HG02885 (cell line): ENCODE data around the gene TTC39C.
"Not testable (repeated sequence)": the region's sequence is repeated elsewhere in the genome, so short reads cannot be mapped to it uniquely, and the experiment has no call there.

Source experiments
- ATAC-seq: cut with Tn5 transposase; IDR thresholded peaks from one replicate; pipeline ENCODE4 v1.9.1; 2021; ENCODE audit warnings: mild to moderate bottlenecking; ENCODE audit not compliant: unreplicated experiment, poor library complexity

TTC39C gene

DNA sequence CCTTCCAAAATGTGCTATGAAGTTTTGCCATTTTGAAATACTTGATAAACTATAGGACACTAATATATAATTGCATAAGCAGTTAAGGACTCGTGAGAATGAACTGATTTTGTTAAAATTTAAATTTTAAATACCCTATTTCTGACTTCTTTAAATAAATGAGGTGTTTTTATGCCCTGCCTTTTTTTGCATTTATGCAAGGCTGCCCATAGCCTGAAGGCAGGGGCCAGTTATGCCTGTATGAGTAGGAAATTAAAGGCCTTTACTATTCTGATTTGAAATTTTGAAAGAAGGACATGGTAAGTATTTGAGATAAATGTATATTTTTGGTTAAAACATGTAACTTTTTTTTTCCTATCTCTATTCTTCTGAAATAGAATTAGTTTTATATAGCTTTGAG lies 33.7 kb downstream of the TTC39C start:
- ATAC-seq: no peak

- no peak for ATAC-seq
Measured at GRCh38 chr18:24049142-24049541, 34.6 kb downstream of the TTC39C start.

DNA sequence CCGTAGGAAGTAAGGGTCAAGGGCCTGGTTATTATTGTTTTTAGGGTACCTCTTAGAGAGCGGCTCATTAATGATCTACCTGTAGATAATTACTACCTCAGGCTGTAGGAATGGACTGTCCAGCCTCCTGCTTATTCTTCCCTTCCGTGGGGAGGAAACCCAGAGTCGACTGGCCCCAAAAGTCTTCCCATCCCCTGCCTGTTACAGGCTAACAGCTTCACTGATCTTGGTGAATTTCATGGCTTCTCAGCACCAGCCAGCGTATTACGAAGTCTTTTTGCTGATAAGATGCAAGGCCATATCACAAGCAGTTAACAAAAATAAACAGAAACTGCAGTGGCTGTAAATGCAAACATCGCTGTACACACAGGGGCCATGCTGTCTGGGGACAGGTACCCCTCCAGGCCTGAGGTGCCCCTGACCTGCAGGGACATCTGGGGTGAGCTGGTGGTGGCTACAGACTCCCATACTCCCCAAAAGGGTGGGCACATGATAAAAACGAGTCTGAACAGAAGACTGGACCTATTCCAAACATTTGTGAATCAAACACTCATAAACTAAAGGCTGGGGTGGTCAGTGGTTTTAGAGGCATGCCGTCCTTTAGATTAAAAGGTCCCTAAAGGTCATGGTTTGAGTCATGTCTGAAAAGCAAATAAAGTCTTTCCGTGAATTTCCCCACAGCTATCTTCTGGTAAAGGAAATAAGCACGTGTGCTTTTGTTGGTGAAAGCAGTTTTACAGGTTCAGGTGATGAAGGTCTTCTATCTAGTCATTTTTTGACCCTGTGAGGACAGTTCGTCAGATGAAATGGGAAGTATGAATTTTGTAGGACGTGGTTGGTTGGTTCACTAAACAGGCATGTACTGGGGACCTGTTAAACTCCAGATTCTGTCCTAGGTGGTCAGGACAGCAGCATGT lies 36.7 kb downstream of the TTC39C start:
- ATAC-seq: no peak

- ATAC-seq: no peak
Measured at GRCh38 chr18:24052053-24052452, 37.5 kb downstream of the TTC39C start.

GRCh38 chr18:24053211-24053610 lies 38.7 kb downstream of the TTC39C start:
- ATAC-seq: no peak

GRCh38 chr18:24054130-24054529 lies 39.6 kb downstream of the TTC39C start:
- no peak for ATAC-seq

GRCh38 chr18:24055009-24055804 lies 40.7 kb downstream of the TTC39C start:
- ATAC-seq: peak; percentile 68

- ATAC-seq: no peak
Measured at GRCh38 chr18:24055878-24056277, 41.3 kb downstream of the TTC39C start.

- ATAC-seq: no peak
Measured at GRCh38 chr18:24056506-24056905, 42.0 kb downstream of the TTC39C start.

DNA sequence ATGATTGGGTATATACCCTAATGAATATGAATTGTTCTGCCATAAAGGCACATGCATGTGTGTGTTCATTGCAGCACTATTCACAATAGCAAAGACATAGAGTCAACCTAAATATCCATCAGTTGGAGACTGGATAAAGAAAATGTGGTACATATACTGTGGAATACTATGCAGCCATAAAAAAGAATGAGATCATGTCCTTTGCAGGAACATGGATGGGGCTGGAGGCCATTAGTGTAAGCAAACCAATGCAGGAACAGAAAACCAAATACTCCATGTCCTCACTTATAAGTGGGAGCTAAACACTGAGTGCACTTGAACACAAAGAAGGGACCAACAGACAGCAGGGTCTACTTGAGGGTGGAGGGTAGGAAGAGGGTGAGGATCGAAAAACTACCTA lies 43.2 kb downstream of the TTC39C start:
- no peak for ATAC-seq

DNA sequence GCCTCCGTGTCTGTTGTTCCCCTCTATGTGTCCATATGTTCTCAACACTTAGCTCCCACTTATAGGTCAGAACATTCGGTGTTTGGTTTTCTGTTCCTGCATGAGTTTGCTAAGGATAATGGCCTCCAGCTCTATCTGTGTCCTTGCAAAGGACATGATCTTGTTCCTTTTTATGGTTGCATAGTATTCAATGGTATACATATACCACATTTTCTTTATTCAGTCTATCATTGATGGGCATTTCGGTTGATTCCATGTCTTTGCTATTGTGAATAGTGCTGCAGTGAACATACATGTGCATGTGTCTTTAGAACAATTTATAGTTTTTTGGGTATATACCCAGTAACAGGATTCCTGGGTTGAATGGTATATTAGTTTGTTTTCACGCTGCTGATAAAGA lies 44.8 kb downstream of the TTC39C start:
- ATAC-seq: not testable (repeated sequence)

GRCh38 chr18:24060644-24061043 lies 46.1 kb downstream of the TTC39C start:
- ATAC-seq: no peak

GRCh38 chr18:24063121-24063731 lies 48.7 kb downstream of the TTC39C start:
- no peak for ATAC-seq

- no peak for ATAC-seq
Measured at GRCh38 chr18:24064391-24065100, 50.0 kb downstream of the TTC39C start.

- ATAC-seq: no peak
Measured at GRCh38 chr18:24065906-24066305, 51.4 kb downstream of the TTC39C start.

DNA sequence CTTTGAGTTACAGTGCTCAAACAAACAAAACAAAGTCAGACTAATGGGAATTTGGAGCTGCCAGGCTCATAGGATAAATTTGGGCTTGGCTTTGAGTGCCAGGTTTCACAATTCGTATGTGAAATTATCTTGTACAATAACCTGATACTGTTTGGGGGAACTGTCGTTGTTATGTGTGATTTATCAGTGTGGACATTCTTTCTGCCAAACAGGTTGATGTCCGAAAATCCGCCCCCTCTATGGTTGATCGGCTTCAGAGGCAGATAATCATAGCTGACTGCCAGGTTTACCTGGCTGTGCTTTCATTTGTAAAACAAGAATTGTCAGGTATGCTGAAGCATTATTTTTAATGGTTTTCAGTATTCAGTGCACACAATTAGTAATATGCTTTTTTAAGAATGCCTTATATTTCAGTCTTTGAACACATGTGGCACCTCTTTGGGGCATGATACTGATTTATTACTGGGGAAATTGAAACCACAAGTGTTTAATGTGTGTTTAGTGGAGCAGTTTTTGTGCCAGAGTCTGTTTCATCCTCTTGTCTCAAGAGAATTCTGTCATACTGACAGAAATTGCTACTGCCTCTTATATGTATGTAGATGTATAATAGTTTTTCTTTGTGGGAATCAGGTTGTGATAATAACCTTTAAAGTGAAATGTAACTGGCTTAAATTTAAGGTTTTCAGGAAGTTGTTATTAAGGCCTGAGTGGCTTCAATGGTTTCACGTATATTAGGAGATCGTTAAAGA lies 54.6 kb downstream of the TTC39C start:
- ATAC-seq: no peak

GRCh38 chr18:24071029-24071428 lies 56.5 kb downstream of the TTC39C start:
- ATAC-seq: no peak

DNA sequence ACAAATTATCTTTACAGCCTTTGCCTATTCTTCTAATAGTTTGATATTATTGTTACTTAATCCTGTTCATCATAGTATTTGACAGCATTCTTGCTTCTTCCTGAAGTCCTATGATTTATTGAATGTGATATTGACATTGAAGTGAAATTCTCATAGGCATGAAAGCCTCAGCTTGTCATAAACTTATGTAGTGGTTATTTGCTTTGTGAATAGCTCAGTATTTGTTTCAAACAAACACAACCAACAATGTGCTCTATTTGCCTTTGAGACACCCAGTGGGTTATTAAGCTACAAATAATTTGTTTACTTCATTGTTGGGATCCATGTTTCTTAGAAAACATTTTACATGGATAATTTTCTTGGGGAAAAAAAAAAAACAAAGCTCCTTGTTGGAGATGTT lies 57.2 kb downstream of the TTC39C start:
- no peak for ATAC-seq

DNA sequence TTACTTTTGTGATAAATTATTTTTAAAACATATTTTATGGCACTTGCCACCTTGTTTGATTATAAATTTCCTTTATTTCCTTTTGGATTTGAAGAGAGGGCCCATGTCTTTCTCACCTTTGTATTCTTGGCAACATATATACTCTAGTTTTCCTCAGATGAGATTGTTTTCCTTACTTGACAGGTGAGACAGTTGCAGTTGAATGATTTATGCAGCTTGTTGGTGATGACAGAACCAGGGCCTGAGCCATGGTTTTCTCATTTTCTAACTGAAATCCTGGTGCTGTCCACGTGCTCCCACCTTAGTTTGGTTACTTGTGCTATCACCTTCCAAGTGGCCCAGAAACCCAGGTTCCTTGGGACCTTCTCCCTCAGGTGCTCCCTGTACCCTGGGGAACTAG lies 58.2 kb downstream of the TTC39C start:
- no peak for ATAC-seq

GRCh38 chr18:24073791-24074190 lies 59.2 kb downstream of the TTC39C start:
- ATAC-seq: no peak
